ENCODE measurements around the gene PHLDB1.
"Not testable (repeated sequence)": the region's sequence is repeated elsewhere in the genome, so short reads cannot be mapped to it uniquely, and the experiment has no call there.

The PHLDB1 gene

GRCh38 chr11:118607401-118608359 lies at the start of gene PHLDB1:
PHLDB1 (plus strand) TSS chr11:118607615; CDS start chr11:118613837, 6,222 bp downstream.
- peak; percentile 29 to 49 for DNase-seq (ENCODE audit: low read depth in 2 of 2)

DNA sequence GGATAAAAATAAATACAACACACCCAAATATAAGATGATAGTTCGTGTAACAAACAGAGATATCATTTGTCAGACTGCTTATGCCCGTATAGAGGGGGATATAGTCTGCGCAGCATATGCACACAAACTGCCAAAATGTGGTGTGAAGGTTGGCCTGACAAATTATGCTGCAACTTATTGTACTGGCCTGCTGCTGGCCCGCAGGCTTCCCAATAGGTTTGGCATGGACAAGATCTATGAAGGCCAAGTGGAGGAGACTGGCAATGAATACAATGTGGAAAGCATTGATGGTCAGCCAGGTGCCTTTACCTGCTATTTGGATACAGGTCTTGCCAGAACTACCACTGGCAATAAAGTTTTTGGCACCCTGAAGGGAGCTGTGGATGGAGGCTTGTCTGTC lies 46.6 kb upstream of the PHLDB1 start:
- no peak for DNase-seq (ENCODE audit: low read depth in 2 of 2)

DNA sequence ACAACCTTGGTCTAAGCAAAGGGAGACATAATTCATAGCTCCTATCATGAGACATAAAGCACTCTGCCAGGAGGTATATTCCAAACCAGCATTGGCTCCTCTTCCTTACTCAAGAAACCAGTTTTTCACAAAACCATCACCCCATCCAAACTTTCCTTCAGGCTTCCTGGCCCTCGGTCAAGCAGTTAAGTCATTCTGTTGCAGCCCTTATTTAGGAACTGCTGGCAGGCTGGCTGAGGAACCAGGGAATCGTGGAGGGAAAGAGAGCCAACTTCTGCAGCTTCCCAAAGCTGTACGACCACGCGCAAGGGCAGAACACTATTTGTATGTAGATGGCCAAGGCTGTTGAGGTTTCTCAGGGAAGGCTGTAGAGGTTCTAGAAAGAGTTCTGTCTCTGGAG lies 42.4 kb upstream of the PHLDB1 start:
- no peak for DNase-seq (ENCODE audit: low read depth in 2 of 2)

DNA sequence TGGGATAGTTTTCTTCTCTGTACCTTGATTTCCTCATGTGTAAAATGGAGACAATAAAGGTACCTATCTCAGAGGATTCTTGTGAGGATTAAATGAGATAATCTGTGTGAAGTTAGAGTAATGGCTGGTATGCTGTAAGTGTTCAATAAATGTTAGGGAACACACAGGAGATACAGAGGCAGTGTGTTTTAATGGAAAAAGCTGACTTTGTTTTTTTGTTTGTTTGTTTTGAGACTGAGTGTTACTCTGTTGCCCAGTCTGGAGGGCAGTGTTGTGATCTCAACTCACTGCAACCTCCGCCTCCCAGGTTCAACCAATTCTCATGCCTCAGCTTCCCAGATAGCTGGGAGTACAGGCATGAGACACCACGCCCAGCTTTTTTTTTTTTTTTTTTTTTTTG lies 37.7 kb upstream of the PHLDB1 start:
- DNase-seq (ENCODE audit: low read depth in 2 of 2) = no peak

DNA sequence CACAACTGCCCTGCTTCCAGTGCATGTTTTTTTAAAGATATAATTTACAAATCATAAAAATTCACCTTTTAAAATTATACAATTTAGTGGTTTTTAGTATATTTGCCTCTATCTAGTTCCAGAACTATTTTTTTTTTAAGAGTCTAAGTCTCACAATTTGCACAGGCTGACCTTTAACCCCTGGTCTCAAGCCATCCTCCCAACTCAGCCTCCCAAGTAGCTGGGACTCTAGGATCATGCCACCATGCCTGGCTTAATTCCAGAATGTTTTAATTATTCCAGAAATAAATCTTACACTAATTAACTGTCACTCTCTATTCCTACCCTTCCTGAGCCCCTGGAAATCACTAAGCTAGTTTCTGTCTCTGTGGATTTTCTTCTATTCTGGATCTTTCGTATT lies 36.6 kb upstream of the PHLDB1 start:
- DNase-seq (ENCODE audit: low read depth in 2 of 2) = no peak

DNA sequence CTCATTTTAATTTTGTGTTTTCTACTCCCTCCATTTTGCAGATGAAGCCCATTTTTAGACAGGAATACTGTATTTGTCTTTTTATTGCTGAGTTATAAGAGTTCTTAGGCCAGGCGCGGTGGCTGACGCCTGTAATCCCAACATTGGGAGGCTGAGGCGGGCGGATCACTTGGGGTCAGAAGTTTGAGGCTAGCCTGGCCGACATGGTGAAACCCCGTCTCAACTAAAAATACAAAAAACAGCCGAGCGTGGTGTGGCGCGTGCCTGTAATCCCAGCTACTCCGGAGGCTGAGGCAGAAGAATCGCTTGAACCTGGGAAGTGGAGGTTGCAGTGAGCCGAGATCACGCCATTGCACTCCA lies 35.7 kb upstream of the PHLDB1 start:
- not testable (repeated sequence) for DNase-seq (ENCODE audit: low read depth in 2 of 2)

GRCh38 chr11:118572061-118572980 lies 35.1 kb upstream of the PHLDB1 start, which contains the start of gene ARCN1:
ARCN1 (plus strand) TSS chr11:118572409; CDS start chr11:118572548, 139 bp downstream.
- peak; percentile 68 for DNase-seq (ENCODE audit: low read depth in 2 of 2)

- DNase-seq (ENCODE audit: low read depth in 2 of 2) = peak in 1 of 2 donors; percentile 4
Observed at GRCh38 chr11:118572981-118573550, 34.3 kb upstream of the PHLDB1 start.

- DNase-seq (ENCODE audit: low read depth in 2 of 2) = no peak
Observed at GRCh38 chr11:118574636-118575035, 32.8 kb upstream of the PHLDB1 start.

DNA sequence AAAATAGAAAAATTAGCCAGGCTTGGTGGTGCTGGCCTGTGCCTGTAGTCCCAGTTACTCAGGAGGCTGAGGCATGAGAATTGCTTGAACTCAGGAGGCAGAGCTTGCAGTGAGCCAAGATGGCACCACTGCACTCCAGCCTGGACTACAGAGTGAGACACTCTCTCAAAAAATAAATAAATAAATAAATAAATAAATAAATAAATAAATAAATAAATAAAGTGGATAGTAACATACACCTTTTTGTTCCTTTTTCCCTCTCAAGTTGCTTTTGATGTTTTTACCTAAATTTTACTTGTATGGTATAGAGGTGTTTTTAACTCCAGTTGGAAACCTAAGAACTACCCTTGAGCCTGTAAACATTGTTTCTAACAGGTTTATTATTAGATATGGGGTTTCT lies 29.4 kb upstream of the PHLDB1 start:
- DNase-seq (ENCODE audit: low read depth in 2 of 2) = not testable (repeated sequence)

GRCh38 chr11:118581057-118581456 lies 26.4 kb upstream of the PHLDB1 start:
- no peak for DNase-seq (ENCODE audit: low read depth in 2 of 2)

DNA sequence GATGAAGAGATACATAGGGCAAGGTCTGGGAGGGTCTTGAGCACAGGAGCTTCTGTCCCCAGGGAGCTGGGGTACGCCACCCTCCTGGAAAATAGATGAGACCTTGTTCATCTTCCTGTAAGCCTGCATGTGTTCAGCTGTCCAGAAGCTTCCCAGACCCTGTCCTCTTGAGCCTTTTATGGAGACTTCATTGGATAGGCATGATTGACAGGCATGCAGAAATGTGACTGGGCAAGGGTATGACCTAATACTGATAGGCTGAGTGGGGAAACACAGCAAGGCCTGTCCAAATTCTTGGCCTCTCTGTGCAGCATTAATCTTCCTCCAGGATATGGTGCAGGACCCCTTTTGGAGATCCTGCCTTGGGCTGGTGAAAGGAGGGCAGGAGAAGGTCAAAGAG lies 19.5 kb upstream of the PHLDB1 start:
- DNase-seq (ENCODE audit: low read depth in 2 of 2) = no peak

DNA sequence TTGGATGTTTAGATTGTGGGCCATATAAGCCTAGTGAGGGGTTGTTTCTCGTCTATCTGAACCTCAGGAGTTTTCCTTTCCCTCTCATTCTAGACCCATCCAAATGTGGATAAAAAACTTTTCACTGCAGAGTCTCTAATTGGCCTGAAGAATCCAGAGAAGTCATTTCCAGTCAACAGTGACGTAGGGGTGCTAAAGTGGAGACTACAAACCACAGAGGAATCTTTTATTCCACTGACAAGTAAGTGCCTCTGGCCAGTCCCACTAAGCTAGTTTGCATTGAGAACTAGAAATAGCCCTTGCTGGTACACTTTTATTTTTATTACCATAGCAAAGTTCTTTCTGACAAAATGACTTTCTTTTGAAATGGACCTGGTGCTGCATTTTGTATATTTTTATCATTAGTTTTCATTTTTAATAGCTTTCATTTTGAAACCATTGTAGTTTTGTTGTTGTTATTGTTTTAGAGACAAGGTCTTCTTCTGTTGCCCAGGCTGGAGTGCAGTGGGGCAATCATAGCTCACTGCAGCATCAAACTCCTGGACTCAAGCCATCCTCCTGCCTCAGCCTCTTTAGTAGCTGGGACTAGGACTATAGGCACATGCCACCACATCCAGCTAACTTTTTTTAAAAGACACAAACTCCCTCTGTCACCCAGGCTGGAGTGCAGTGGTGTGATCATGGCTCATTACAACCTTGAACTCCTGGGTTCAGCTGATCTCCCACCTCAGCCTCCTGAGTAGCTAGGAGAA lies 14.6 kb upstream of the PHLDB1 start:
- DNase-seq (ENCODE audit: low read depth in 2 of 2) = no peak

GRCh38 chr11:118594984-118595383 lies 12.4 kb upstream of the PHLDB1 start:
- DNase-seq (ENCODE audit: low read depth in 2 of 2) = not testable (repeated sequence)

GRCh38 chr11:118596224-118597146 lies 10.9 kb upstream of the PHLDB1 start:
- DNase-seq (ENCODE audit: low read depth in 2 of 2) = no peak

DNA sequence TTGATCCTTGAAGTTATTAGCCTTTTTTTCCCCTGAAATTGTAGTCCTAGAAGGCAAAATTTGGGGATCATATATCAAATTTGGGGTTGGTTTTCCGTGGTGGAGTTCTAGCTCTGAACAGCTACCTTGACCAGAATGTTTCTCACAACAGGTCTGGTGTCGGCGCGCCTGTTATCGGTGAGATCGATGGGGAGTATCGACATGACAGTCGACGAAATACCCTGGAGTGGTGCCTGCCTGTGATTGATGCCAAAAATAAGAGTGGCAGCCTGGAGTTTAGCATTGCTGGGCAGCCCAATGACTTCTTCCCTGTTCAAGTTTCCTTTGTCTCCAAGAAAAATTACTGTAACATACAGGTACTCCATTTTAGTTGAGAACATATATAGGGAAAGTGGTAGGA lies 9.9 kb upstream of the PHLDB1 start:
- no peak for DNase-seq (ENCODE audit: low read depth in 2 of 2)

DNA sequence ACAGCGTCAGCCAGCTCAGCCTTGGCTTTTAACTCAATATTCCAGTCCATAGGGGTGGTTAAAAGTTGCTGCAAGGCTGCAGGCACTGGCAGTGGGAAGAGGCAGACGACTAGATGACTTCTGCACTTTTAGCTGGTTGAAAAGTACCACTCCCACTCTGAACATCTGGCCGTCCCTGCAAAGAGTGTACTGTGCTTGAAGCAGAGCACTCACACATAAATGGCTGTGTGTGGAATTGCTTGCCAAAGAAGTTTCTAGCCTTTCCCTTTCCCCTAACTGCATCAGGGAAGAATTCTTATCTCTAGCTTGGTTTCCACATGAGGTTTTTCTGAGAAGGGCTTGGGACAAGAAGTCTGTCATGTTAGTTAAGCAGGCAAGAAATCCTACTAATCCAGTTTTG lies 5.1 kb upstream of the PHLDB1 start:
- no peak for DNase-seq (ENCODE audit: low read depth in 2 of 2)

DNA sequence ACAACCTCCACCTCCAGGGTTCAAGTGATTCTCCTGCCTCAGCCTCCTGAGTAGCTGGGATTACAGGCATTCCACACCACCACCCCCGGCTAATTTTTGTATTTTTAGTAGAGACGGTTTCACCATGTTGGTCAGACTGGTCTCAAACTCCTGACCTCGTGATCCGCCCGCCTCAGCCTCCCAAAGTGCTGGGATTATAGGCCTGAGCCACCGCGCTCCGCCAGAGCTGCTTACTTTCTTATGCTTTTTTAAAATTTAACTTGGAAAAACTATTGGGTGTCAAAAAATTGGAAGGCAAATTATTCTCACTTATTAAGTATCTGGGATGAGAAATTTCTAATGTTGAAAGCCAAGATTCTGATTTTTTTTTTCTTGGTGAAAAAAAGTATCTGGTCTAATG lies 3.7 kb upstream of the PHLDB1 start:
- not testable (repeated sequence) for DNase-seq (ENCODE audit: low read depth in 2 of 2)

DNA sequence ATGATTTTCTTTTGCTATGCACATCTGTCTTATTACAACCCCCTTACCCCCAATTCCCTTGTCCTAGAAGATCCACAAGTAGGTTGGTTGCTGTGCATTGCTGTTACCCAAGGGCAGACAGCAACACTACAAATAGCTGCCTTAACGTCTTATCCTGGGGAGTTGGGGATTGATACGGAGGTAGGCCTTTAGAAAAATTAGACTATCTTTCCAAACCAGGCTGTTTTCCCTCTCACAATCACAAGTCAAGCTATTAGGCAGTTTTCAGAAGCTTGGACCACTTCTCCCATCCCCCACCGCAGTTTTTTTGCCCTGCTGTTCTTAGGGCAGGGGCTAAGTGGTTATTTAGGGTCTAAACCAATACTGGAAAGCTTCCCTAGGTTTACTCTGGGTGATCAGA lies 2.8 kb upstream of the PHLDB1 start:
- no peak for DNase-seq (ENCODE audit: low read depth in 2 of 2)
